AG04450 (cell line): ENCODE results near the gene TTC39A. TPM values are rescaled to one million over a fixed set of nuclear protein-coding genes. Genes with fewer than 3 reads are reported as not detected.

Experiments used
- CTCF ChIA-PET: fragments of 300-600, 350-600 bp; formaldehyde crosslinking; extraction: SDS; loops from one replicate; lab custom pipeline; 2022; ENCODE audit warnings: antibody characterized with exemption, inconsistent platforms; lab: Charles Lee
- POLR2A ChIA-PET: fragments of 350-600 bp; formaldehyde crosslinking; extraction: SDS; loops from one replicate; lab custom pipeline; 2021; ENCODE audit warnings: antibody characterized with exemption, inconsistent platforms; lab: Yijun Ruan, JAX
- DNase-seq: peaks from one replicate; pipeline ENCODE4 v3.0.0-alpha.2; 2011; ENCODE audit warnings: low read depth, low spot score
- H3K27ac ChIP-seq: one replicate; pipeline ENCODE4 v1.5.1; 2012; ENCODE audit warnings: low read depth, low read length, control low read depth
- H3K27me3 ChIP-seq: one replicate; pipeline ENCODE4 v1.6.0; 2012; ENCODE audit warnings: low read length; ENCODE audit not compliant: control insufficient read depth, insufficient read depth
- H3K4me3 ChIP-seq: 2 replicates; pipeline ENCODE4 v1.5.1; 2011; ENCODE audit warnings: mild to moderate bottlenecking, low read depth, low read length, control low read depth
- H3K9me3 ChIP-seq: 2 replicates; pipeline ENCODE4 v1.5.1; 2012; ENCODE audit warnings: low read length; ENCODE audit not compliant: control insufficient read depth, insufficient read depth
- polyA plus RNA-seq: library from polyadenylated mRNA; depleted of rRNA; stranded (reverse); fragments of >200 nt; gene quantifications from 2 replicates; pipeline ENCODE4 v1.2.3, GENCODE V29; 2011
- TF ChIP-seq, protein P1 (sequence below): IDR thresholded peaks from 2 replicates; pipeline ENCODE4 v1.5.1; 2011; ENCODE audit warnings: low read depth, low read length, control low read depth, inconsistent platforms

TTC39A gene
- polyA plus RNA-seq, 1 experiment = 0.21 TPM

DNA sequence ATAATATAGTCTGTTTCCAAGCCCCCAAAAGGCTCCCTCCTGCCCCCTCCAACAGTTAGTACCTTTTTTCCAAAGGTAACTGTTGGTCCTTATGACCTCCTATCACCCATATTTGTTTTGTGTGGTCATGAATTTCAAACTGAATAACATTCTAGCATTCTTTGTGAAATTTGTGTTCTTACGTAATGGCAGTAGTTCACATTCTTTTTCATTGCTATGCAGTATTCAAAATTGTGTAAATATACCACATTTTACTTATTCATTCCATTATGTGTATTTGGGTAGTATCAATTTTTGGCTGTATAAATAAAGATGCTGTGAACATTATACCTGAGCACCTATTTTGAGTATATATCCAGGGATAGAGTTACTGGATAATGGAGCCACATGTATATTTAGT, 80.9 kb downstream of the TTC39A start:
- H3K27ac ChIP-seq = no peak overlapping the region
- CTCF ChIA-PET = no interaction called here
- H3K27me3 ChIP-seq = no peaks in the 10 kb centered on the region
- TF ChIP-seq, protein P1, sequence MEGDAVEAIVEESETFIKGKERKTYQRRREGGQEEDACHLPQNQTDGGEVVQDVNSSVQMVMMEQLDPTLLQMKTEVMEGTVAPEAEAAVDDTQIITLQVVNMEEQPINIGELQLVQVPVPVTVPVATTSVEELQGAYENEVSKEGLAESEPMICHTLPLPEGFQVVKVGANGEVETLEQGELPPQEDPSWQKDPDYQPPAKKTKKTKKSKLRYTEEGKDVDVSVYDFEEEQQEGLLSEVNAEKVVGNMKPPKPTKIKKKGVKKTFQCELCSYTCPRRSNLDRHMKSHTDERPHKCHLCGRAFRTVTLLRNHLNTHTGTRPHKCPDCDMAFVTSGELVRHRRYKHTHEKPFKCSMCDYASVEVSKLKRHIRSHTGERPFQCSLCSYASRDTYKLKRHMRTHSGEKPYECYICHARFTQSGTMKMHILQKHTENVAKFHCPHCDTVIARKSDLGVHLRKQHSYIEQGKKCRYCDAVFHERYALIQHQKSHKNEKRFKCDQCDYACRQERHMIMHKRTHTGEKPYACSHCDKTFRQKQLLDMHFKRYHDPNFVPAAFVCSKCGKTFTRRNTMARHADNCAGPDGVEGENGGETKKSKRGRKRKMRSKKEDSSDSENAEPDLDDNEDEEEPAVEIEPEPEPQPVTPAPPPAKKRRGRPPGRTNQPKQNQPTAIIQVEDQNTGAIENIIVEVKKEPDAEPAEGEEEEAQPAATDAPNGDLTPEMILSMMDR = no peak
- no peak for DNase-seq
- H3K9me3 ChIP-seq = peaks cover 4% of the 10 kb centered on the region; the same call in 1 of the 2 replicates
- no peak overlapping the region for H3K4me3 ChIP-seq
- POLR2A ChIA-PET = no interaction called here

- H3K9me3 ChIP-seq = peaks cover 4% of the 10 kb centered on the region; the same call in 1 of the 2 replicates
- ChIA-PET CTCF (interaction anchor here (0.7 to 0.9 kb wide), 2 partner anchors 49 to 280 kb away, joined by 3 to 4 read pairs; no protein-coding TSS in a partner anchor), POLR2A (interaction anchor here (1.0 kb wide), 1 partner anchor 11 kb away, joined by 7 read pairs; the partner anchor contains the start of gene RNF11)
- no peak overlapping the region for H3K4me3 ChIP-seq
- TF ChIP-seq, protein P1 = no peak
- no peak for DNase-seq
- no peaks in the 10 kb centered on the region for H3K27me3 ChIP-seq
- no peak overlapping the region for H3K27ac ChIP-seq
These were observed 82.9 kb downstream of the TTC39A start for GRCh38 chr1:51247499-51247898.

DNA sequence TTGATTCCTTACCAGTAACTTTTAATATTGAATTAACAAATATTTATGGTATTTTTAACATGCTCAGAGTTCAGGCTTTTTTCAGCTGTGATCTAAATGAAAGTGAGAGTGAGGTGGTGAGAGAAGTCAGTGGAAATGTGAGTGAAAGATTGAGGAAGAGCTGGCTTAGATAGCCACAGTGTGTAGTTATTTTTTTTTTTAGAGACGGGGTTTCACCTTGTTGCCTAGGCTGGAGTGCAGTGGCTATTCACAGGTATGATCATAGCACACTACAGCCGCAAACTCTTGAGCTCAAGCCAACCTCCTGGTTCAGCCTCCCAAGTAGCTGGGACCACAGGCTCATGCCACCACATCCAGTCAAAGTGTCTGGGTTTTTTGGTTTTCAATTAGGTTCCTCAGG, 83.3 kb downstream of the TTC39A start:
- no peak for DNase-seq
- ChIA-PET CTCF (interaction anchor here (0.7 to 0.9 kb wide), 3 partner anchors 49 to 280 kb away, joined by 3 to 4 read pairs (median 3); no protein-coding TSS in a partner anchor), POLR2A (interaction anchor here (1.0 kb wide), 1 partner anchor 11 kb away, joined by 7 read pairs; the partner anchor contains the start of gene RNF11)
- H3K27me3 ChIP-seq = no peaks in the 10 kb centered on the region
- H3K27ac ChIP-seq = no peak overlapping the region
- H3K4me3 ChIP-seq = no peak overlapping the region
- TF ChIP-seq, protein P1 = no peak
- peaks cover 4% of the 10 kb centered on the region; the same call in 1 of the 2 replicates for H3K9me3 ChIP-seq

GRCh38 chr1:51242546-51242945, 87.8 kb downstream of the TTC39A start:
- H3K27me3 ChIP-seq = no peaks in the 10 kb centered on the region
- no peak for DNase-seq
- no peak overlapping the region for H3K27ac ChIP-seq
- ChIA-PET CTCF (no interaction called here), POLR2A (no interaction called here)
- TF ChIP-seq, protein P1 = no peak
- no peaks in the 10 kb centered on the region for H3K9me3 ChIP-seq
- no peak overlapping the region for H3K4me3 ChIP-seq

- DNase-seq = no peak
- Histone ChIP-seq H3K27ac (no peak overlapping the region), H3K9me3 (no peaks in the 10 kb centered on the region; the same call in 1 of the 2 replicates), H3K27me3 (no peaks in the 10 kb centered on the region), H3K4me3 (no peak overlapping the region)
- ChIA-PET POLR2A (no interaction called here), CTCF (interaction anchor here (1.2 kb wide), 1 partner anchor 8 kb away, joined by 3 read pairs; no protein-coding TSS in a partner anchor)
- TF ChIP-seq, protein P1 = no peak
These were observed 89.2 kb downstream of the TTC39A start for GRCh38 chr1:51241119-51241518.
